ENCODE measurements around the gene HYAL3.

- no peak for TF ChIP-seq CREB1 (CRISPR knock-in tag; IDR thresholded peaks at IDR 0.05; ENCODE audit: low read depth)
- TF ChIP-seq, protein P1, sequence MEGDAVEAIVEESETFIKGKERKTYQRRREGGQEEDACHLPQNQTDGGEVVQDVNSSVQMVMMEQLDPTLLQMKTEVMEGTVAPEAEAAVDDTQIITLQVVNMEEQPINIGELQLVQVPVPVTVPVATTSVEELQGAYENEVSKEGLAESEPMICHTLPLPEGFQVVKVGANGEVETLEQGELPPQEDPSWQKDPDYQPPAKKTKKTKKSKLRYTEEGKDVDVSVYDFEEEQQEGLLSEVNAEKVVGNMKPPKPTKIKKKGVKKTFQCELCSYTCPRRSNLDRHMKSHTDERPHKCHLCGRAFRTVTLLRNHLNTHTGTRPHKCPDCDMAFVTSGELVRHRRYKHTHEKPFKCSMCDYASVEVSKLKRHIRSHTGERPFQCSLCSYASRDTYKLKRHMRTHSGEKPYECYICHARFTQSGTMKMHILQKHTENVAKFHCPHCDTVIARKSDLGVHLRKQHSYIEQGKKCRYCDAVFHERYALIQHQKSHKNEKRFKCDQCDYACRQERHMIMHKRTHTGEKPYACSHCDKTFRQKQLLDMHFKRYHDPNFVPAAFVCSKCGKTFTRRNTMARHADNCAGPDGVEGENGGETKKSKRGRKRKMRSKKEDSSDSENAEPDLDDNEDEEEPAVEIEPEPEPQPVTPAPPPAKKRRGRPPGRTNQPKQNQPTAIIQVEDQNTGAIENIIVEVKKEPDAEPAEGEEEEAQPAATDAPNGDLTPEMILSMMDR (conservative IDR thresholded peaks at IDR 0.05; ENCODE audit: low read depth in 2 of 2), result no peak
- TF ChIP-seq POLR2AphosphoS5 (IDR thresholded peaks at IDR 0.05; ENCODE audit: low read depth), result no peak
- no peak for TF ChIP-seq REST (IDR thresholded peaks at IDR 0.05; ENCODE audit: unreplicated experiment)
- TF ChIP-seq EZH2 (IDR thresholded peaks at IDR 0.05; ENCODE audit: low read depth, unreplicated experiment), result no peak
- TF ChIP-seq, protein P2, sequence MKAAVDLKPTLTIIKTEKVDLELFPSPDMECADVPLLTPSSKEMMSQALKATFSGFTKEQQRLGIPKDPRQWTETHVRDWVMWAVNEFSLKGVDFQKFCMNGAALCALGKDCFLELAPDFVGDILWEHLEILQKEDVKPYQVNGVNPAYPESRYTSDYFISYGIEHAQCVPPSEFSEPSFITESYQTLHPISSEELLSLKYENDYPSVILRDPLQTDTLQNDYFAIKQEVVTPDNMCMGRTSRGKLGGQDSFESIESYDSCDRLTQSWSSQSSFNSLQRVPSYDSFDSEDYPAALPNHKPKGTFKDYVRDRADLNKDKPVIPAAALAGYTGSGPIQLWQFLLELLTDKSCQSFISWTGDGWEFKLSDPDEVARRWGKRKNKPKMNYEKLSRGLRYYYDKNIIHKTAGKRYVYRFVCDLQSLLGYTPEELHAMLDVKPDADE (IDR thresholded peaks at IDR 0.05), result no peak
- no peak for TF ChIP-seq EZH2phosphoT487 (IDR thresholded peaks at IDR 0.05; ENCODE audit: unreplicated experiment)
- no peak for TF ChIP-seq JUNB (IDR thresholded peaks at IDR 0.05; ENCODE audit: unreplicated experiment)
- no peak for TF ChIP-seq ZNF331 (CRISPR knock-in tag; IDR thresholded peaks at IDR 0.05; ENCODE audit: low read depth)
- TF ChIP-seq ZNF114 (CRISPR knock-in tag; IDR thresholded peaks at IDR 0.05), result no peak
These were observed 35.5 kb downstream of the HYAL3 start for GRCh38 chr3:50263478-50264382.

Data from GM23338 (cell line).